HCT116 (cell line): ENCODE measurements around the gene NIPA2.
A peak's percentile ranks its signal among the peaks of the same experiment; 100 is the strongest.

Source experiments
- ELF1 ChIP-seq: IDR thresholded peaks from 2 replicates; pipeline ENCODE4 v1.6.1; 2012; ENCODE audit warnings: low read depth, borderline replicate concordance
- EZH2phosphoT487 ChIP-seq: fragments of 200-600 bp; IDR thresholded peaks from 2 replicates; pipeline ENCODE4 v1.6.1; 2018; ENCODE audit warnings: antibody characterized with exemption, borderline replicate concordance
- POLR2A ChIP-seq: IDR thresholded peaks from 2 replicates; pipeline ENCODE4 v1.7.0; 2011; ENCODE audit warnings: borderline replicate concordance; ENCODE audit not compliant: insufficient read depth, insufficient read length; ENCODE audit errors: extremely low read depth
- POLR2AphosphoS5 ChIP-seq: IDR thresholded peaks from 2 replicates; pipeline ENCODE4 v1.6.1; 2011; ENCODE audit warnings: mild to moderate bottlenecking, low read depth, low read length, moderate library complexity
- RAD21 ChIP-seq: IDR thresholded peaks from 2 replicates; pipeline ENCODE4 v1.6.1; 2012; ENCODE audit warnings: low read depth, mild to moderate bottlenecking
- SP1 ChIP-seq: IDR thresholded peaks from 2 replicates; pipeline ENCODE4 v1.6.1; 2012; ENCODE audit warnings: low read depth
- TCF7L2 ChIP-seq: IDR thresholded peaks from 2 replicates; pipeline ENCODE4 v1.7.0; 2011; ENCODE audit warnings: borderline replicate concordance, inconsistent platforms; ENCODE audit not compliant: insufficient read depth, insufficient read length; ENCODE audit errors: extremely low read depth
- YY1 ChIP-seq: IDR thresholded peaks from 2 replicates; pipeline ENCODE4 v1.6.1; 2011; ENCODE audit warnings: low read length, low read depth, moderate library complexity, mild to moderate bottlenecking; ENCODE audit not compliant: insufficient replicate concordance; ENCODE audit errors: extremely low read depth
- ZNF274 ChIP-seq: fragments of 200-500 bp; sonication (Bioruptor generic); IDR thresholded peaks from 2 replicates; pipeline ENCODE4 v1.6.1; 2014; ENCODE audit warnings: mild to moderate bottlenecking, low read depth, low read length, inconsistent platforms
- TF ChIP-seq, protein P1 (sequence below), 3 experiments: fragments of 200-600 bp in 1 of 3; sonication (generic) in 1 of 3; IDR thresholded peaks in 2 of 3; conservative IDR thresholded peaks in 1 of 3; 2 replicates each; pipeline ENCODE4 v1.5.1; 2012 to 2017; ENCODE audit warnings: low read depth in 2 of 3, low read length in 2 of 3, antibody characterized with exemption in 1 of 3, borderline replicate concordance in 1 of 3, control low read depth in 1 of 3, mild to moderate bottlenecking in 1 of 3, mixed read lengths in 1 of 3, mixed run types in 1 of 3, moderate library complexity in 1 of 3; ENCODE audit not compliant: insufficient read depth in 1 of 3
- TF ChIP-seq, protein P2 (sequence below): IDR thresholded peaks from 2 replicates; pipeline ENCODE4 v1.6.1; 2012
- TF ChIP-seq, protein P3 (sequence below): IDR thresholded peaks from 2 replicates; pipeline ENCODE4 v1.6.1; 2011; ENCODE audit warnings: mild to moderate bottlenecking, low read length, moderate library complexity; ENCODE audit not compliant: insufficient replicate concordance; ENCODE audit errors: extremely low read depth
- TF ChIP-seq, protein P4 (sequence below): IDR thresholded peaks from 2 replicates; pipeline ENCODE4 v1.6.1; 2012

DNA sequence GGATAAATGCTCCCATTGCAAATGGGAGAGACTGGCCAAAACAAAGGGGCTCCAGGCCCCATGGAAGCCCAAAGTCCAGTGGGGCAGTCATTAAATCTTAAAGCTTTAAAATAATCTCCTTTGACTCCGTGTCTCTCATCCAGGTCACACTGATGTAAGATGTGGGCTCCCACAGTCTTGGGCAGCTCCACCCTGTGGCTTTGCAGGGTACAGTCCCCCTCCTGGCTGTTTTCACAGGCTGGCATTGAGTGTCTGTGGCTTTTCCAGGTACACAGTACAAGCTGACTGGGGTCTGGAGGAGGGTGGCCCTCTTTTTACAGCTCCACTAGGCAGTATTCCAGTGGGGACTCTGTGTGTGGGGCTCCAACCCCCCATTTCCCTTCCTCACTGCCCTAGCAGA lies 45.9 kb downstream of the NIPA2 start:
- TF ChIP-seq, protein P1, sequence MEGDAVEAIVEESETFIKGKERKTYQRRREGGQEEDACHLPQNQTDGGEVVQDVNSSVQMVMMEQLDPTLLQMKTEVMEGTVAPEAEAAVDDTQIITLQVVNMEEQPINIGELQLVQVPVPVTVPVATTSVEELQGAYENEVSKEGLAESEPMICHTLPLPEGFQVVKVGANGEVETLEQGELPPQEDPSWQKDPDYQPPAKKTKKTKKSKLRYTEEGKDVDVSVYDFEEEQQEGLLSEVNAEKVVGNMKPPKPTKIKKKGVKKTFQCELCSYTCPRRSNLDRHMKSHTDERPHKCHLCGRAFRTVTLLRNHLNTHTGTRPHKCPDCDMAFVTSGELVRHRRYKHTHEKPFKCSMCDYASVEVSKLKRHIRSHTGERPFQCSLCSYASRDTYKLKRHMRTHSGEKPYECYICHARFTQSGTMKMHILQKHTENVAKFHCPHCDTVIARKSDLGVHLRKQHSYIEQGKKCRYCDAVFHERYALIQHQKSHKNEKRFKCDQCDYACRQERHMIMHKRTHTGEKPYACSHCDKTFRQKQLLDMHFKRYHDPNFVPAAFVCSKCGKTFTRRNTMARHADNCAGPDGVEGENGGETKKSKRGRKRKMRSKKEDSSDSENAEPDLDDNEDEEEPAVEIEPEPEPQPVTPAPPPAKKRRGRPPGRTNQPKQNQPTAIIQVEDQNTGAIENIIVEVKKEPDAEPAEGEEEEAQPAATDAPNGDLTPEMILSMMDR (IDR thresholded peaks at IDR 0.05 in 2 of 3, conservative IDR thresholded peaks at IDR 0.05 in 1 of 3; ENCODE audit: borderline replicate concordance in 1 of 3, insufficient read depth in 1 of 3, low read depth in 2 of 3, low read length in 2 of 3): peak in 2 of 3 experiments; percentile 41 to 44; a peak in 3 of 6 replicates
- TF ChIP-seq POLR2A: no peak
- TF ChIP-seq ZNF274: no peak
- TF ChIP-seq ELF1: no peak
- no peak for TF ChIP-seq TCF7L2
- TF ChIP-seq, protein P2, sequence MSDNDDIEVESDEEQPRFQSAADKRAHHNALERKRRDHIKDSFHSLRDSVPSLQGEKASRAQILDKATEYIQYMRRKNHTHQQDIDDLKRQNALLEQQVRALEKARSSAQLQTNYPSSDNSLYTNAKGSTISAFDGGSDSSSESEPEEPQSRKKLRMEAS: no peak
- TF ChIP-seq RAD21: no peak
- no peak for TF ChIP-seq EZH2phosphoT487
- TF ChIP-seq, protein P3, sequence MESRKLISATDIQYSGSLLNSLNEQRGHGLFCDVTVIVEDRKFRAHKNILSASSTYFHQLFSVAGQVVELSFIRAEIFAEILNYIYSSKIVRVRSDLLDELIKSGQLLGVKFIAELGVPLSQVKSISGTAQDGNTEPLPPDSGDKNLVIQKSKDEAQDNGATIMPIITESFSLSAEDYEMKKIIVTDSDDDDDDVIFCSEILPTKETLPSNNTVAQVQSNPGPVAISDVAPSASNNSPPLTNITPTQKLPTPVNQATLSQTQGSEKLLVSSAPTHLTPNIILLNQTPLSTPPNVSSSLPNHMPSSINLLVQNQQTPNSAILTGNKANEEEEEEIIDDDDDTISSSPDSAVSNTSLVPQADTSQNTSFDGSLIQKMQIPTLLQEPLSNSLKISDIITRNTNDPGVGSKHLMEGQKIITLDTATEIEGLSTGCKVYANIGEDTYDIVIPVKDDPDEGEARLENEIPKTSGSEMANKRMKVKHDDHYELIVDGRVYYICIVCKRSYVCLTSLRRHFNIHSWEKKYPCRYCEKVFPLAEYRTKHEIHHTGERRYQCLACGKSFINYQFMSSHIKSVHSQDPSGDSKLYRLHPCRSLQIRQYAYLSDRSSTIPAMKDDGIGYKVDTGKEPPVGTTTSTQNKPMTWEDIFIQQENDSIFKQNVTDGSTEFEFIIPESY: no peak
- TF ChIP-seq POLR2AphosphoS5: no peak
- no peak for TF ChIP-seq YY1
- TF ChIP-seq, protein P4, sequence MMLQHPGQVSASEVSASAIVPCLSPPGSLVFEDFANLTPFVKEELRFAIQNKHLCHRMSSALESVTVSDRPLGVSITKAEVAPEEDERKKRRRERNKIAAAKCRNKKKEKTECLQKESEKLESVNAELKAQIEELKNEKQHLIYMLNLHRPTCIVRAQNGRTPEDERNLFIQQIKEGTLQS: no peak
- TF ChIP-seq SP1: no peak
